ENCODE results near the gene ADAMTS16. TPM values are rescaled to one million over a fixed set of nuclear protein-coding genes. Genes with fewer than 3 reads are reported as not detected.

ADAMTS16 gene
- total and polyA plus RNA-seq, 2 donors (not counting 3 experiments of a cell fraction or from before 2014, with no cell fraction given), result not detected

DNA sequence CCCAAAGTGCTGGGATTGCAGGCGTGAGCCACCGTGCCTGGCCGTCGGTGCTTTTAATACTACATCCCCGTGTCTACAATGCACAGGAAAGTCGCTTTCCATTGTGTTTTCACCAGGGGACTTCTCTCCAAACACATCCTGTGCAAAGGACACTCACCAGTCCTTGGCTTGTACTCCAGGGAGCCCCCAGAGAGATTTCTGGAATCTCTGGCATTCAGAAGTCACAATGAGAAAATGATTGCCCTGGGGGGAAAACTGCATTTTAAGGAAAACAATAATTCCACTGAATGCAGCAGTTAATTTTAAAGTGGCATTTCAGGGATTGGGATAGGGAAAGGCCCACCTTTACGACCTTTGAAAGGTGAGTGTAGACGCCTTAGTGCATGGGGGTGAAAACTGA lies 112.0 kb downstream of the ADAMTS16 start:
- no peak for FAIRE-seq
- DNase-seq (ENCODE audit: low read depth, low spot score), result no peak
- Histone ChIP-seq H3K27me3 (ENCODE audit: control insufficient read depth in 2 of 2, insufficient read depth in 2 of 2, low read length in 2 of 2) (no peaks in the 10 kb centered on the region), H3K27ac (ENCODE audit: insufficient read depth, low read depth, low read length) (no peak overlapping the region), H3K4me1 (ENCODE audit: control insufficient read depth, extremely low read depth, insufficient read depth, low read length) (no peaks in the 10 kb centered on the region), H3K36me3 (ENCODE audit: control insufficient read depth in 2 of 2, extremely low read depth in 1 of 2, insufficient read depth in 2 of 2, low read length in 2 of 2) (no peaks in the 10 kb centered on the region), H2AFZ (ENCODE audit: low read depth, low read length) (no peak overlapping the region), H3K9me3 (replicated peaks; ENCODE audit: control insufficient read depth, insufficient read depth, low read length) (peaks cover 3% of the 10 kb centered on the region), H3K4me2 (ENCODE audit: insufficient read depth, low read length) (no peak overlapping the region), H3K79me2 (ENCODE audit: control insufficient read depth, insufficient read depth, low read length) (no peaks in the 10 kb centered on the region), H4K20me1 (replicated peaks; ENCODE audit: control insufficient read depth, extremely low read depth, insufficient read depth, low read length) (no peaks in the 10 kb centered on the region), H3K9ac (replicated peaks; ENCODE audit: extremely low read depth, insufficient read depth, low read length) (no peak overlapping the region), H3K4me3 (replicated peaks in 1 of 3; ENCODE audit: insufficient read depth in 1 of 3, low read depth in 1 of 3, low read length in 3 of 3) (no peak overlapping the region), H3K9me1 (replicated peaks; ENCODE audit: control insufficient read depth, extremely low read depth, insufficient read depth, low read length) (no peaks in the 10 kb centered on the region)
- dilution Hi-C loops (cut with MboI; ENCODE audit: extremely low pct_ligation_motif_present, low sequenced_read_pairs) (no loop called here), intact Hi-C loops (cut with micrococcal nuclease) (no loop called here)
- no peak for TF ChIP-seq MYC (IDR thresholded peaks at IDR 0.05; ENCODE audit: low read depth, low read length)
- no peak for TF ChIP-seq GATA2 (IDR thresholded peaks at IDR 0.05; ENCODE audit: insufficient read depth, insufficient read length, low read depth, low read length)
- TF ChIP-seq EZH2 (IDR thresholded peaks at IDR 0.05; ENCODE audit: borderline replicate concordance, low read depth, low read length, severe bottlenecking), result no peak
- no peak for TF ChIP-seq JUN (IDR thresholded peaks at IDR 0.05; ENCODE audit: borderline replicate concordance, insufficient read depth, insufficient read length, low read depth)
- no peak for TF ChIP-seq POLR2AphosphoS5 (IDR thresholded peaks at IDR 0.05; ENCODE audit: insufficient read depth, low read depth, low read length)
- no peak for TF ChIP-seq POLR2A (IDR thresholded peaks at IDR 0.05; ENCODE audit: low read depth, low read length)
- TF ChIP-seq MAX (IDR thresholded peaks at IDR 0.05; ENCODE audit: insufficient read depth, insufficient read length), result no peak
- no peak for TF ChIP-seq FOS (IDR thresholded peaks at IDR 0.05; ENCODE audit: borderline replicate concordance, insufficient read depth, low read length)
- POLR2A ChIA-PET, result no interaction called here
- CTCF ChIA-PET, result no interaction called here
- BruUV-seq (replicated peaks), result no TSS peak

DNA sequence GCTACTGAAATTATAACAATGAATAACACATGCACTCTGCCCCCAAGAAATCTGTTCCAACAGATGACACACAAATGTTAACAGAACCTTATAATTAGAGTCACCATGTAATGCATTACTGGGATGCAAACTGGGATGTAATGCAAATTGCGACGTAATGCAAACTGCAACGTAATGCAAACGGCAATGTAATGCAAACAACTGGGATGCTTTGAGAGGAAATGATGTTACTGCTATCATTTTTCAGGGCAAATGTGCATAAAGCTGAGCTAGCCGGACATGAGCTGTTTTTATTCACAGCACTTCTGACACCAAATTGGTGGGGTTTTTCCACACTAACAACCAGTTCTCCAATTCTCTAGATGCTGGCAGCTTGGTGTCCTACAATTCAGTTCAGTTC lies 117.2 kb downstream of the ADAMTS16 start:
- Histone ChIP-seq H3K4me1 (ENCODE audit: control insufficient read depth, extremely low read depth, insufficient read depth, low read length) (no peaks in the 10 kb centered on the region), H3K27me3 (ENCODE audit: control insufficient read depth in 2 of 2, insufficient read depth in 2 of 2, low read length in 2 of 2) (no peaks in the 10 kb centered on the region), H3K9me3 (replicated peaks; ENCODE audit: control insufficient read depth, insufficient read depth, low read length) (peaks cover 3% of the 10 kb centered on the region), H3K4me2 (ENCODE audit: insufficient read depth, low read length) (no peak overlapping the region), H3K27ac (ENCODE audit: insufficient read depth, low read depth, low read length) (no peak overlapping the region), H3K4me3 (replicated peaks in 1 of 3; ENCODE audit: insufficient read depth in 1 of 3, low read depth in 1 of 3, low read length in 3 of 3) (no peak overlapping the region), H3K9ac (replicated peaks; ENCODE audit: extremely low read depth, insufficient read depth, low read length) (no peak overlapping the region), H3K9me1 (replicated peaks; ENCODE audit: control insufficient read depth, extremely low read depth, insufficient read depth, low read length) (no peaks in the 10 kb centered on the region), H3K36me3 (ENCODE audit: control insufficient read depth in 2 of 2, extremely low read depth in 1 of 2, insufficient read depth in 2 of 2, low read length in 2 of 2) (no peaks in the 10 kb centered on the region), H2AFZ (ENCODE audit: low read depth, low read length) (no peak overlapping the region), H3K79me2 (ENCODE audit: control insufficient read depth, insufficient read depth, low read length) (no peaks in the 10 kb centered on the region), H4K20me1 (replicated peaks; ENCODE audit: control insufficient read depth, extremely low read depth, insufficient read depth, low read length) (no peaks in the 10 kb centered on the region)
- CTCF ChIA-PET, result no interaction called here
- intact Hi-C loops (cut with micrococcal nuclease) (no loop called here), dilution Hi-C loops (cut with MboI; ENCODE audit: extremely low pct_ligation_motif_present, low sequenced_read_pairs) (no loop called here)
- FAIRE-seq, result no peak
- no peak for DNase-seq (ENCODE audit: low read depth, low spot score)
- no TSS peak for BruUV-seq (replicated peaks)
- no peak for TF ChIP-seq MAX (IDR thresholded peaks at IDR 0.05; ENCODE audit: insufficient read depth, insufficient read length)
- TF ChIP-seq MYC (IDR thresholded peaks at IDR 0.05; ENCODE audit: low read depth, low read length), result no peak
- TF ChIP-seq JUN (IDR thresholded peaks at IDR 0.05; ENCODE audit: borderline replicate concordance, insufficient read depth, insufficient read length, low read depth), result no peak
- no peak for TF ChIP-seq CTCF (IDR thresholded peaks at IDR 0.05; ENCODE audit: extremely low read depth in 1 of 2, insufficient read depth in 1 of 2, low read depth in 1 of 2, low read length in 2 of 2)
- TF ChIP-seq GATA2 (IDR thresholded peaks at IDR 0.05; ENCODE audit: insufficient read depth, insufficient read length, low read depth, low read length), result no peak
- TF ChIP-seq EZH2 (IDR thresholded peaks at IDR 0.05; ENCODE audit: borderline replicate concordance, low read depth, low read length, severe bottlenecking), result no peak
- TF ChIP-seq FOS (IDR thresholded peaks at IDR 0.05; ENCODE audit: borderline replicate concordance, insufficient read depth, low read length), result no peak
- TF ChIP-seq POLR2AphosphoS5 (IDR thresholded peaks at IDR 0.05; ENCODE audit: insufficient read depth, low read depth, low read length), result no peak
- TF ChIP-seq POLR2A (IDR thresholded peaks at IDR 0.05; ENCODE audit: low read depth, low read length), result no peak
- POLR2A ChIA-PET, result no interaction called here

All from endothelial cell of umbilical vein (primary cell).